Measurements from ENCODE around the gene NUP58. TPM values are rescaled to one million over a fixed set of nuclear protein-coding genes. Genes with fewer than 3 reads are reported as not detected.

The NUP58 gene
- polyA plus RNA-seq (2014; cell fraction: cytosol; rRNA removed) = 92.0 and 108 TPM in 2 replicates
- polyA plus RNA-seq (2014; cell fraction: nucleus; rRNA removed) = 56.6 and 58.6 TPM in 2 replicates

GRCh38 chr13:25301347-25302113, at the start of gene NUP58:
Gene NUP58, plus strand, starts transcription at chr13:25301625. Its CDS starts 149 bp downstream, at chr13:25301774.
- peak; percentile 92 for DNase-seq (ENCODE audit: low spot score)

- DNase-seq (ENCODE audit: low spot score) = no peak
These were observed 49.2 kb upstream of the NUP58 start for GRCh38 chr13:25252225-25252624.

DNA sequence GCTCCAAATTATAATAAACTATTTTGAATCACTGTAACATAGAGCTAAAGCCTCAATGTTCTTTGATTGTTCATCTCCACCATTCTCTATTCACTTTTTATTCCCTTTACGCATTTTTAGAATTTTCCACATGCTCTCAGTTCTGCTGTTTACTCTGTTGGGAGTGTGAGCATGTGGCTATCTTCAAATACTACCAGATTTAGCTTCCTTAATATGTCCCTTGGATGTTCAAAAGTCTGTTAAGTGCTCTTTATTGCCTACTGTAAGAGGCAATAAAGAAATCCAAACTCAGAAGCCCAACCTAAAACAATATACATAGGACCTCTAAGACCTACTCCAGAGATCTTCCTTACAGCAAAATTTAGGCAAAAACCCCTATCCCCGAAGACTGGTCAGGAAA, 48.7 kb upstream of the NUP58 start:
- DNase-seq (ENCODE audit: low spot score) = no peak

GRCh38 chr13:25253702-25254101, 47.7 kb upstream of the NUP58 start:
- no peak for DNase-seq (ENCODE audit: low spot score)

DNA sequence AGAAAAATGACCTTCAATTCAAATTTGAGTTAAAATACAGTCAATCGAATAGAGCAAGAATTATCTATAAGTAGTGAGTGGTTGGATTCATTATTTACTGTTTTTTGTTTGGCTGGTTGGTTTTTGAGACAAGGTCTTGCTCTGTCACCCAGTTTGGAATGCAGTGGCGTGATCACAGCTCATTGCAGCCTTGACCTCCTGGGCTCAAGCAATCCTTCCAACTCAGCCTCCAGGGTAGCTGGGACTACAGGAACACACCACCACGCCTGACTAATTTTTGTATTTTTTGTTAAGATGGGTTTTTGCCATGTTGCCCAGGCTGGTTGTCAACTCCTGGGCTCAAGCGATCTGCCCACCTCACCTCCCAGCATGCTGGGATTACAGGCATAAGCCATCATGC, 39.2 kb upstream of the NUP58 start:
- no peak for DNase-seq (ENCODE audit: low spot score)

DNA sequence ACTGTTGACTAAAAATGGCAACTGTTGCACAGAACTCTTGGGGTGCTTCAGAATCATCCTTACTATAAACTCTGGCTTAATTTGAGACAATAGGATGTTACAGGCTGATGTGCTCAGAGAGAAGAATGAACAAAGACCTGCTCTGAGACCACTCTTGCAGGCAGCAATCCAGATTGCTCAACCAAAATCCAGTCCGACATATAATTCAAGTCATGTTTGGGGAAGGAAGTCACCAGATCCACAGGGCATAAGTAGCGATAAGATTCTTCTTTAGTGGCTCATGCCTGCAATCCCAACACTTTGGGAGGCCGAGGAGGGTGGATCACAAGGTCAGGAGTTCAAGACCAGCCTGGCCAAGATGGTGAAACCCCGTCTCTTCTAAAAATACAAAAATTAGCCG, 34.7 kb upstream of the NUP58 start:
- DNase-seq (ENCODE audit: low spot score) = no peak

- no peak for DNase-seq (ENCODE audit: low spot score)
These were observed 33.7 kb upstream of the NUP58 start for GRCh38 chr13:25267715-25268114.

- DNase-seq (ENCODE audit: low spot score) = no peak
These were observed 32.9 kb upstream of the NUP58 start for GRCh38 chr13:25268561-25268960.

- DNase-seq (ENCODE audit: low spot score) = no peak
These were observed 24.7 kb upstream of the NUP58 start for GRCh38 chr13:25276748-25277147.

GRCh38 chr13:25280396-25280795, 21.0 kb upstream of the NUP58 start:
- DNase-seq (ENCODE audit: low spot score) = no peak

GRCh38 chr13:25281193-25281934, 20.1 kb upstream of the NUP58 start:
- DNase-seq (ENCODE audit: low spot score) = no peak

GRCh38 chr13:25281935-25282332, 19.5 kb upstream of the NUP58 start:
- no peak for DNase-seq (ENCODE audit: low spot score)

DNA sequence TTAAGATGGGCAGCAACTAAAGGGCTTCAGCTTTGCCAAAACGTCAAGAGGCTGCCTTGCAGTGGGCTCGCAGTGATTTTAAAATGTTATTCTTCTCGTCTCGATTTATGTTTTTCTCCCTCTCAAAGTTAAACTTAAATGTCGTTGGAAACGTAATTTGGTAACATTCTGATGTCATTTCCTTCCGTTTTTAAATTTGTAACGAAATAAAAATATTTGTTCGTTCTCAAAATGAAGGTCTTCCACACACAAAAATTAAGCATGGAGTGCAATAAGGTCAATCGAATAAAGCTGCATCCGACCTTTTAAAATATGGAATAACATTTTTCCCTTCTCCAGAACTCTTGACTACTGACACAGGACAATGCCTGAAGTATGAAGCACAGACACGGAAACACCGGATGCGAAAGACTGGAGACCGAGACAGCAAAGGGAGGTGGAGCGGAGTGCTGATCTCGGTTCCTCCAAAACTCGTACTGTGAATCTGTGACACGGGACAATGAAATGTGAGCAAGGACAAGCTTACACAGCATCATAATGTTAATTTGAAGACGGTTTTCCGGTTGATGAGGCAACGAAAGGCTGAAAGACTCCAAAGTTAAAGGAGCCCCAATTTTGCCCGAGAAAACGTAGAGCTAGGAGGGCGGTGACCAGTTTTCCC, 15.0 kb upstream of the NUP58 start:
- peak; percentile 22 for DNase-seq (ENCODE audit: low spot score)

DNA sequence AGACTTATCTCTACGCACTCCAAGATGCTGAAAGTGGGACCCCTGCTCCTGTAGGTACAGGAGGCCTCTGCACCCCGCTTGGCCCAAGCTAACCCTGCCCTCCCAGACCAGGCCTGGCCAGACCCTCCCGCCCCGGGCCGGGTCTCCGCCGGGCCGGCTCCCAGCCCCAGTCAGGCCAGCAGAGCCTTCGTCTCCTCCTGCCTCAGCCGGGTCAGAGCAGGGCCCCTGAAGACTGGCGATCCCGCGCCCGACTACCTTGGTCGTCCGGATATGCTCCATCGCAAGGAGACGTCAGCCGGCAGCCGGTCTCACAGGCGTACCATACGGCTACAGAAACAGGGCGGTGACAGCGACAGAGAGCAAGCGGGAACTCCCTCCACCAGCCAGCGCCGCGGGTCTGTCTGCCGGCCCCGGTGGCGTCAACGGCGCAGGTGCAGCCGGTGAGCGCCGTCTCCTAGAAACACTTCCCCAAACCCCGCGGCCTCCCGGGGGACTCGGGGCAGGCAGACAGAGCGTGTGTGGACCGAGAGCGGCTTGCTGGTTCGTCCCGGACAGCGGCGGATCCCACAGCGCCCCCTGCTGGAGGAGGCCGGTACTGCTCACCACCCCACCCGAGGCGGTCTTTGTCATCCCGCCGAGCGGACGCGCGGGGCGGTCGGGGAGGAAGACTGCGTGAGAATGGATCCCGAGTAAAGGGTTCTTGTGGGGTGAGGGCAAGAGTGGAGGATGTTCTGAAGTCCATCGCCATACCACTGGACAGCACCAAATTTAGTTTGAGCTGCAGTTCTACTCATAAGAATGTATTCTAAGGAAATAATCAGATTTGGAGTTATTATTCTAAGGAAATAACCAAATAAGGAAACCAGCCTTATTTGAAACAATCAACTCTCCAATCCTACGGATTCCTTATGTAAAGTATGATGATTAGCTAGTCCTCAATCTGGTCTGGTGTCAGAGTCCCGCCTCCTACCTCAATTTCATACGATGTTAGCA, 14.2 kb upstream of the NUP58 start, which contains the start of gene MTMR6:
Gene MTMR6 (minus strand): TSS at position 520 of the 993 bp plus-strand sequence. CDS start 241 bp downstream, at position 279.
- DNase-seq (ENCODE audit: low spot score) = peak; percentile 87

DNA sequence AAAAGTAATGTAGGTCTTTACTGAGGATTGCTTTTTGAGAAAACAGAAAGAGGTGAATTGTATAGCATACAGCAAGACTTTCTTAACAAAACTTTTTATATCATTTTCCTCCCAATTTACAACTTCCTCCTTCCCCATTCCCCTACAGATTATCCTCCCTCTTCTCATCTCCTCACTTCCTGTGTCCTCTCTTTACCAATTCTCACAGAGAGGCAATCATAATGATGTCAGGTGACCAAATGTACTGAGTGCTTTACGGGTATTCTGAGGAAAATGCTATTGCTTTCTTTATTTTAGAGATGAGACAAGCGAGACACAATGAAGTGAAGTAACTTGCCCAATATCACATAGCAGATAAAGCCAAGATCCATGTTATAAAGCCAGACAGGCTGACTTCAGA, 12.5 kb upstream of the NUP58 start:
- DNase-seq (ENCODE audit: low spot score) = no peak

DNA sequence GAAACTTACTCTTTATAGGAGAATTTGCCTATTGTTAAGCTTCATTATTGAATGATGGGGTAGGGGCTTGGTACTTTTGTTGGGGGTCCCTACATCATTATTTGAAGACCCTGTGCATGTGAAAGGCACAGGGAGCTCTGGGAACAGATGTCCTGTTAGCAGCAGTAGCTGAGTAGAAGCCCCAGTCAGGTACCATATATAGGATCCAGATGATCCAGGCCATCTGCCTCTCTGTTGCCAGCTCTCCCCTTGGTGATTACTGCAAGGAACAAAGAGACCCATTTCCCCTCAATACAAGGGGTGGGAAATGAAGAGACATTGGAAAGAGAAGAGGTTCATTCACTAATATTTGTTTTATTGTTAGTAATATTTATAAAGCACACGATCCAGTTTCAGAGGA, 9.7 kb upstream of the NUP58 start:
- DNase-seq (ENCODE audit: low spot score) = no peak

- peak; percentile 50 for DNase-seq (ENCODE audit: low spot score)
These were observed 9.1 kb upstream of the NUP58 start for GRCh38 chr13:25292301-25292700.

DNA sequence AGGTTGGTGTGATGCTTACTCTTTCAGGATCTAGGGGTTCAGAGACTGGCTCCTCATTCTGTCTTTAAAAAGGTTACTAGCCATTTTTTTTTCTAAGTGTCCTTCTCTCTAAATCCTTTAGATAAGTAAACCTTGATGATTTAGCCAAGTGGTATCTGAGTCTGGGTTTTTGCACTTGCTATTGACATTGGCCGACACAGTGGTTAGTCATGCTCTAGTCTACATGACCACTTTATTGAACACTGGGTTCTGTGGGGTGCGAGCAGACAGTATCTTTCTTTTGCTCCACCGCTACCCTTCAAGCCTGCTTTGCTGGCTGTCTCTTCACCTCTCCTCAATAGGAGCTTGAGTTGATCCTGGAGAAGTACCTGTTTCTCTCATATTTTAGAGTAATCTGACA, 6.2 kb upstream of the NUP58 start:
- DNase-seq (ENCODE audit: low spot score) = no peak

GRCh38 chr13:25295701-25296100, 5.7 kb upstream of the NUP58 start:
- DNase-seq (ENCODE audit: low spot score) = no peak

DNA sequence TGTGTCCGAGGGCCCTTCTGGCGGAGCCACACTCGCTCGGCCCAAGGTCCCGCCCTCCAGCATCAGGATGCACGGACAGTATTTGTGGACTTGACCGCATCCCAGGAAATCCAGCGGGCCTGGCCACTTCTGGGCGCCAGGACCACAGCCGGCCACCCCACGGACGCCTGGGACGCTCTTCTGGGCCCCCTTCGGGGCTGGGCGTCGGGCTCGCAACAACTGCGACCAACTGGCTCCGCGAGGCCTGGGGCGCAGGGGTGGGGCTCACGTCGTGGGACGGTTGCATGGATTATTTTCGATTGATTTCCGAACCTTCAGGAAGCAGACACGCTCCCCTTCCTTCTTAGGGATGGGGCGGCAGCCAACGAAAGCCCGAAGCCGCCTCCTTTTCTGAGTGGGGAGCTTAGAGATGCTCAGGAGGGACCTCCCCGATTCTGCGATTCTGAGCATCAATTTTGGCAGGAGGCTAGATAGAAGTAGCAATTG, 521 bp upstream of the NUP58 start:
- no peak for DNase-seq (ENCODE audit: low spot score)

DNA sequence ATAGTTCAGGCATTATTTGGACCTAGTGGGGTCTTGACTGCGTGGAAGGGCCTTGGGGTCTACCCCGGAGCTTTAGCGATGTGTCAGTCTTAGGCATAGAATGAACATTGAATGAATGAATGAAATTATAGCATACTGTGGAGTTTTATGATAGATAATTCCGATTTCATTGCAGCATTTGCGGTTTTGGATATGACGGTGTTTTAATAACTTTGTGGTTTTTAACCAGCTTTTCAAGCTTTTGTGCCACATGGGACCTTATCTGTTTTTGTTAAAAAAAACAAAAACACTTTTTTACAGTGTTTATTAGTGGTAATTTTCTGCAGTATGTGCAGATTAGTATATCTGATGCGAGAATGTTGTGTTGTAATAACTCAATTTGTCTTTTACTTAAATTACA, 696 bp downstream of the NUP58 start:
- DNase-seq (ENCODE audit: low spot score) = no peak
